Measurements from ENCODE around the gene ZNHIT3. TPM values are rescaled to one million over a fixed set of nuclear protein-coding genes. Genes with fewer than 3 reads are reported as not detected.

ZNHIT3 gene
- total and polyA plus RNA-seq, 10 of the 15 experiments (the other 5 are each of a cell fraction or from before 2014, with no cell fraction given) = 34.1 to 128 (median 55.6) TPM

DNA sequence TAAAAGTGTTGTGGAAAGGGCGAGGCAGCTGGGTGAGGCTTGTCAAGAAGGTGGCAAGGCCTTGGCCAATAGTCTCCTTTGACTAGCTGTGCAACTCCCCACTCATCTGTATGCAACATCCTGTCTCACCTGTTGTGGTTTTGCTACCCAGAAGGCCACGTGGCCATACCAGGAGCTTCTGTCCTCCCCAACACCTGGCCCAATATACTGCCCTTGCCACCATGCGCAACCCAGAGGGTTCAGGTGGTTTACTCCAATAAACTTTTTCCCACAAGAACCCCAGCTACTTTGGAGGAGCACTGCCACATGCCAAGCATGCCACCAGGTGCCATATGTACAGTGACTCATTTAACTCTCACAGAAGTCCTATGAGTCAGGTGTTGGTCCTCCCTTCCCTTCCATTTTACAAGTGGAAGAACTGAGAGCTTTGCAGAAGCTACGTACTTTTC lies 38.0 kb downstream of the ZNHIT3 start (continued):
- TF ChIP-seq, protein P1, sequence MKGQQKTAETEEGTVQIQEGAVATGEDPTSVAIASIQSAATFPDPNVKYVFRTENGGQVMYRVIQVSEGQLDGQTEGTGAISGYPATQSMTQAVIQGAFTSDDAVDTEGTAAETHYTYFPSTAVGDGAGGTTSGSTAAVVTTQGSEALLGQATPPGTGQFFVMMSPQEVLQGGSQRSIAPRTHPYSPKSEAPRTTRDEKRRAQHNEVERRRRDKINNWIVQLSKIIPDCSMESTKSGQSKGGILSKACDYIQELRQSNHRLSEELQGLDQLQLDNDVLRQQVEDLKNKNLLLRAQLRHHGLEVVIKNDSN (IDR thresholded peaks at IDR 0.05; ENCODE audit: borderline replicate concordance, extremely low read length, insufficient read depth, low read depth, low read length) = no peak
- no peak for TF ChIP-seq ASH2L (IDR thresholded peaks at IDR 0.05; ENCODE audit: borderline replicate concordance, low read depth)

DNA sequence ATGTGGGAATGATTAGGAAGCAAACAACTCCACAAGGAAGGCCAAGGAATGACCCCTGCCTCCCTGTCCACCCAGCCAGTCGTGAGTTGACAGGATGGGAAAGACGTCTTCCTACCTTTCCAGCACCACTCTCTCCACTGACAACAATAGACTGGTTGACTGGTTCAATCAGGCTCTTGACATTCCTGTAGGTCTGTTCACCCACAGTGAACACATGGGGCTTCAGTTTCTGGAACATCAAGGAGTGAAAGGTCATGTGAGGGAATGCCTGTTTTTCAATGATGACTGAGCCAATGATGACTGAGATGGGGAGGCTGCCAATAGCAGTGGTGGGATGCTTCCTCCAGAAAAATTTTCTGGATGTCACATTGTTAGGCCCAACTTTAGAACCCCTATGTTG lies 38.6 kb downstream of the ZNHIT3 start:
- Histone ChIP-seq H4K20me1 (ENCODE audit: control insufficient read depth, insufficient read depth) (no peaks in the 10 kb centered on the region), H3K27ac (ENCODE audit: control insufficient read depth, insufficient read depth) (no peak overlapping the region), H3K27me3 (replicated peaks in 1 of 2; ENCODE audit: control insufficient read depth in 2 of 2, insufficient read depth in 2 of 2, low read length in 1 of 2) (no peaks in the 10 kb centered on the region), H3K9me3 (replicated peaks; ENCODE audit: control insufficient read depth, insufficient read depth, low read length) (no peaks in the 10 kb centered on the region; the same call in 2 of the 3 replicates), H3K36me3 (ENCODE audit: control insufficient read depth in 2 of 2, insufficient read depth in 2 of 2, low read length in 1 of 2) (peaks cover 11 to 22% of the 10 kb centered on the region in 2 experiments; a peak in 3 of 4 replicates), H2AFZ (ENCODE audit: control insufficient read depth, low read depth, low read length) (no peak overlapping the region), H3K4me3 (no peak overlapping the region), H3K4me2 (ENCODE audit: control insufficient read depth, insufficient read depth) (no peak overlapping the region), H3K9ac (ENCODE audit: control insufficient read depth, insufficient read depth, low read length) (no peak overlapping the region), H3K79me2 (ENCODE audit: control insufficient read depth, insufficient read depth, low read length) (no peaks in the 10 kb centered on the region), H3K4me1 (ENCODE audit: control insufficient read depth, insufficient read depth, low read length) (no peaks in the 10 kb centered on the region)
- BruUV-seq (replicated peaks) = no TSS peak
- CTCF ChIA-PET = interaction anchor here (2.6 kb wide), 1 partner anchor 9 kb away, joined by 15 read pairs; the partner anchor contains the start of genes MYO19 and PIGW
- RAD21 ChIA-PET (ENCODE audit: unreplicated experiment) = no interaction called here
- no peak for ATAC-seq
- no peak for FAIRE-seq
- intact Hi-C loops (cut with micrococcal nuclease; ENCODE audit: unreplicated experiment) = no loop called here
- no peak for DNase-seq (ENCODE audit: low read depth, low spot score)
- TF ChIP-seq NFXL1 (IDR thresholded peaks at IDR 0.05; ENCODE audit: borderline replicate concordance) (no peak), BRCA1 (IDR thresholded peaks at IDR 0.05; ENCODE audit: low read depth, low read length) (no peak), CHD2 (IDR thresholded peaks at IDR 0.05; ENCODE audit: borderline replicate concordance, low read depth, low read length) (no peak), RELA (IDR thresholded peaks at IDR 0.05; ENCODE audit: borderline replicate concordance, partially characterized antibody) (no peak)
- TF ChIP-seq, protein P2, sequence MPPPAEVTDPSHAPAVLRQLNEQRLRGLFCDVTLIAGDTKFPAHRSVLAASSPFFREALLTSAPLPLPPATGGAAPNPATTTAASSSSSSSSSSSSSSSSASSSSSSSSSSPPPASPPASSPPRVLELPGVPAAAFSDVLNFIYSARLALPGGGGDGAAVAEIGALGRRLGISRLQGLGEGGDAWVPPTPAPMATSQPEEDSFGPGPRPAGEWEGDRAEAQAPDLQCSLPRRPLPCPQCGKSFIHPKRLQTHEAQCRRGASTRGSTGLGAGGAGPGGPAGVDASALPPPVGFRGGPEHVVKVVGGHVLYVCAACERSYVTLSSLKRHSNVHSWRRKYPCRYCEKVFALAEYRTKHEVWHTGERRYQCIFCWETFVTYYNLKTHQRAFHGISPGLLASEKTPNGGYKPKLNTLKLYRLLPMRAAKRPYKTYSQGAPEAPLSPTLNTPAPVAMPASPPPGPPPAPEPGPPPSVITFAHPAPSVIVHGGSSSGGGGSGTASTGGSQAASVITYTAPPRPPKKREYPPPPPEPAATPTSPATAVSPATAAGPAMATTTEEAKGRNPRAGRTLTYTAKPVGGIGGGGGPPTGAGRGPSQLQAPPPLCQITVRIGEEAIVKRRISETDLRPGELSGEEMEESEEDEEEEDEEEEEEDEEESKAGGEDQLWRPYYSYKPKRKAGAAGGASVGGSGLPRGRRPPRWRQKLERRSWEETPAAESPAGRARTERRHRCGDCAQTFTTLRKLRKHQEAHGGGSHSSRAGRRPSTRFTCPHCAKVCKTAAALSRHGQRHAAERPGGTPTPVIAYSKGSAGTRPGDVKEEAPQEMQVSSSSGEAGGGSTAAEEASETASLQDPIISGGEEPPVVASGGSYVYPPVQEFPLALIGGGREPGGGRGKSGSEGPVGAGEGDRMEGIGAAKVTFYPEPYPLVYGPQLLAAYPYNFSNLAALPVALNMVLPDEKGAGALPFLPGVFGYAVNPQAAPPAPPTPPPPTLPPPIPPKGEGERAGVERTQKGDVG (CRISPR knock-in tag; IDR thresholded peaks at IDR 0.05) = no peak
- TF ChIP-seq, protein P3, sequence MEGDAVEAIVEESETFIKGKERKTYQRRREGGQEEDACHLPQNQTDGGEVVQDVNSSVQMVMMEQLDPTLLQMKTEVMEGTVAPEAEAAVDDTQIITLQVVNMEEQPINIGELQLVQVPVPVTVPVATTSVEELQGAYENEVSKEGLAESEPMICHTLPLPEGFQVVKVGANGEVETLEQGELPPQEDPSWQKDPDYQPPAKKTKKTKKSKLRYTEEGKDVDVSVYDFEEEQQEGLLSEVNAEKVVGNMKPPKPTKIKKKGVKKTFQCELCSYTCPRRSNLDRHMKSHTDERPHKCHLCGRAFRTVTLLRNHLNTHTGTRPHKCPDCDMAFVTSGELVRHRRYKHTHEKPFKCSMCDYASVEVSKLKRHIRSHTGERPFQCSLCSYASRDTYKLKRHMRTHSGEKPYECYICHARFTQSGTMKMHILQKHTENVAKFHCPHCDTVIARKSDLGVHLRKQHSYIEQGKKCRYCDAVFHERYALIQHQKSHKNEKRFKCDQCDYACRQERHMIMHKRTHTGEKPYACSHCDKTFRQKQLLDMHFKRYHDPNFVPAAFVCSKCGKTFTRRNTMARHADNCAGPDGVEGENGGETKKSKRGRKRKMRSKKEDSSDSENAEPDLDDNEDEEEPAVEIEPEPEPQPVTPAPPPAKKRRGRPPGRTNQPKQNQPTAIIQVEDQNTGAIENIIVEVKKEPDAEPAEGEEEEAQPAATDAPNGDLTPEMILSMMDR (IDR thresholded peaks at IDR 0.05 in 2 of 3, conservative IDR thresholded peaks at IDR 0.05 in 1 of 3; ENCODE audit: control insufficient read depth in 2 of 3, extremely low read depth in 1 of 3, insufficient read depth in 1 of 3, low read depth in 3 of 3, low read length in 3 of 3) = no peak
- TF ChIP-seq, protein P1 (IDR thresholded peaks at IDR 0.05; ENCODE audit: borderline replicate concordance, extremely low read length, insufficient read depth, low read depth, low read length) = no peak
- TF ChIP-seq, protein P4, sequence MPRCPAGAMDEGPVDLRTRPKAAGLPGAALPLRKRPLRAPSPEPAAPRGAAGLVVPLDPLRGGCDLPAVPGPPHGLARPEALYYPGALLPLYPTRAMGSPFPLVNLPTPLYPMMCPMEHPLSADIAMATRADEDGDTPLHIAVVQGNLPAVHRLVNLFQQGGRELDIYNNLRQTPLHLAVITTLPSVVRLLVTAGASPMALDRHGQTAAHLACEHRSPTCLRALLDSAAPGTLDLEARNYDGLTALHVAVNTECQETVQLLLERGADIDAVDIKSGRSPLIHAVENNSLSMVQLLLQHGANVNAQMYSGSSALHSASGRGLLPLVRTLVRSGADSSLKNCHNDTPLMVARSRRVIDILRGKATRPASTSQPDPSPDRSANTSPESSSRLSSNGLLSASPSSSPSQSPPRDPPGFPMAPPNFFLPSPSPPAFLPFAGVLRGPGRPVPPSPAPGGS (IDR thresholded peaks at IDR 0.05; ENCODE audit: borderline replicate concordance, insufficient read depth, low read depth, low read length, poor library complexity, severe bottlenecking) = no peak
- SMC1A ChIA-PET (ENCODE audit: uncharacterized antibody, unreplicated experiment) = interaction anchor here (1.1 kb wide), 1 partner anchor 34 kb away, joined by 3 read pairs; no protein-coding TSS in a partner anchor
- POLR2A ChIA-PET = no interaction called here
- WGBS (ENCODE audit: insufficient coverage, insufficient replicate concordance, low lambda C conversion rate, missing lambda C conversion rate) = 92% methylated on average over 2 of the region's 2 CpGs
- in situ Hi-C loops (cut with MboI) = no loop called here
